GM18499 (cell line): Measurements from ENCODE around the gene ABTB2.

Experiments used
- ATAC-seq: cut with Tn5 transposase; IDR thresholded peaks from one replicate; pipeline ENCODE4 v1.9.1; 2021; ENCODE audit warnings: moderate number of reproducible peaks; ENCODE audit not compliant: insufficient read depth, unreplicated experiment

Gene ABTB2

GRCh38 chr11:34165121-34165520 is 192.7 kb downstream of the ABTB2 start:
- ATAC-seq: no peak

- no peak for ATAC-seq
These were observed 195.0 kb downstream of the ABTB2 start for GRCh38 chr11:34162856-34163255.

GRCh38 chr11:34162493-34162820 is 195.4 kb downstream of the ABTB2 start:
- ATAC-seq: no peak

- no peak for ATAC-seq
These were observed 195.9 kb downstream of the ABTB2 start for GRCh38 chr11:34161812-34162492.

GRCh38 chr11:34161361-34161760 is 196.4 kb downstream of the ABTB2 start:
- no peak for ATAC-seq

GRCh38 chr11:34160791-34161190 is 197.0 kb downstream of the ABTB2 start:
- no peak for ATAC-seq

GRCh38 chr11:34160049-34160721 is 197.6 kb downstream of the ABTB2 start:
- no peak for ATAC-seq

- ATAC-seq: no peak
These were observed 199.1 kb downstream of the ABTB2 start for GRCh38 chr11:34158661-34159060.

GRCh38 chr11:34157163-34157562 is 200.6 kb downstream of the ABTB2 start:
- no peak for ATAC-seq

- ATAC-seq: no peak
These were observed 202.1 kb downstream of the ABTB2 start for GRCh38 chr11:34155757-34156062.

GRCh38 chr11:34155057-34155756 is 202.6 kb downstream of the ABTB2 start:
- ATAC-seq: no peak

GRCh38 chr11:34154059-34154875 is 203.5 kb downstream of the ABTB2 start:
- no peak for ATAC-seq

GRCh38 chr11:34151916-34152845 is 205.6 kb downstream of the ABTB2 start:
- ATAC-seq: no peak

- ATAC-seq: no peak
These were observed 206.6 kb downstream of the ABTB2 start for GRCh38 chr11:34151166-34151565.

- ATAC-seq: no peak
These were observed 207.2 kb downstream of the ABTB2 start for GRCh38 chr11:34150494-34151151.

- no peak for ATAC-seq
These were observed 208.0 kb downstream of the ABTB2 start for GRCh38 chr11:34149786-34150185.

- no peak for ATAC-seq
These were observed 208.5 kb downstream of the ABTB2 start for GRCh38 chr11:34149274-34149673.

GRCh38 chr11:34148504-34149165 is 209.2 kb downstream of the ABTB2 start:
- ATAC-seq: no peak

GRCh38 chr11:34147581-34147980 is 210.2 kb downstream of the ABTB2 start:
- ATAC-seq: no peak
